Measurements from ENCODE around the gene SPSB1.

Gene SPSB1

GRCh38 chr1:9388335-9389180 lies 95.9 kb downstream of the SPSB1 start:
- DNase-seq (ENCODE audit: low spot score), result no peak
- FAIRE-seq, result no peak

- FAIRE-seq, result no peak
These were observed 97.3 kb downstream of the SPSB1 start for GRCh38 chr1:9389968-9390367.

GRCh38 chr1:9391620-9392019 lies 98.9 kb downstream of the SPSB1 start:
- DNase-seq (ENCODE audit: low spot score) (no peak), FAIRE-seq (no peak)

More at GRCh38 chr1:9389968-9390367, 97.3 kb downstream of the SPSB1 start:
- DNase-seq (ENCODE audit: low spot score), result no peak

GRCh38 chr1:9394010-9394409 lies 101.3 kb downstream of the SPSB1 start:
- FAIRE-seq (no peak), DNase-seq (ENCODE audit: low spot score) (no peak)

GRCh38 chr1:9395018-9395417 lies 102.3 kb downstream of the SPSB1 start:
- DNase-seq (ENCODE audit: low spot score) (no peak), FAIRE-seq (no peak)

GRCh38 chr1:9397047-9397446 lies 104.4 kb downstream of the SPSB1 start:
- FAIRE-seq (no peak), DNase-seq (ENCODE audit: low spot score) (no peak)

GRCh38 chr1:9397997-9398526 lies 105.4 kb downstream of the SPSB1 start:
- DNase-seq (ENCODE audit: low spot score) (no peak), FAIRE-seq (no peak)

- FAIRE-seq (peak; percentile 39), DNase-seq (ENCODE audit: low spot score) (peak; percentile 18)
These were observed 107.1 kb downstream of the SPSB1 start for GRCh38 chr1:9399510-9400424.

GRCh38 chr1:9400425-9401079 lies 107.9 kb downstream of the SPSB1 start:
- DNase-seq (ENCODE audit: low spot score) (no peak), FAIRE-seq (no peak)

- FAIRE-seq (no peak), DNase-seq (ENCODE audit: low spot score) (no peak)
These were observed 108.4 kb downstream of the SPSB1 start for GRCh38 chr1:9401080-9401453.

- no peak for FAIRE-seq
These were observed 109.5 kb downstream of the SPSB1 start for GRCh38 chr1:9402256-9402616.

GRCh38 chr1:9402717-9403225 lies 110.1 kb downstream of the SPSB1 start:
- DNase-seq (ENCODE audit: low spot score) (no peak), FAIRE-seq (no peak)

More at GRCh38 chr1:9402256-9402616, 109.5 kb downstream of the SPSB1 start:
- no peak for DNase-seq (ENCODE audit: low spot score)

- DNase-seq (ENCODE audit: low spot score) (no peak), FAIRE-seq (no peak)
These were observed 111.6 kb downstream of the SPSB1 start for GRCh38 chr1:9404117-9404914.

GRCh38 chr1:9406111-9406510 lies 113.4 kb downstream of the SPSB1 start:
- DNase-seq (ENCODE audit: low spot score) (no peak), FAIRE-seq (no peak)

- DNase-seq (ENCODE audit: low spot score), result no peak
- FAIRE-seq, result no peak
These were observed 118.1 kb downstream of the SPSB1 start for GRCh38 chr1:9410737-9411297.

GRCh38 chr1:9413071-9413876 lies 120.6 kb downstream of the SPSB1 start:
- FAIRE-seq (peak; percentile 74), DNase-seq (ENCODE audit: low spot score) (peak; percentile 93)

GRCh38 chr1:9413877-9414213 lies 121.2 kb downstream of the SPSB1 start:
- no peak for FAIRE-seq
- DNase-seq (ENCODE audit: low spot score), result no peak

GRCh38 chr1:9416506-9416905 lies 123.8 kb downstream of the SPSB1 start:
- DNase-seq (ENCODE audit: low spot score), result no peak
- no peak for FAIRE-seq

- FAIRE-seq, result no peak
- no peak for DNase-seq (ENCODE audit: low spot score)
These were observed 124.3 kb downstream of the SPSB1 start for GRCh38 chr1:9416918-9417500.
